Subcutaneous adipose tissue (tissue), 4 donors: Measurements from ENCODE around the gene KIF7. TPM values are rescaled to one million over a fixed set of nuclear protein-coding genes. Genes with fewer than 3 reads are reported as not detected.

Source experiments
- CTCF ChIP-seq: fragments of 450-650 bp; IDR thresholded peaks from one replicate; pipeline ENCODE4 v1.5.1; 2016; ENCODE audit warnings: low read depth, mild to moderate bottlenecking, control low read depth, antibody characterized with exemption, moderate library complexity
- total RNA-seq, 4 donors: library from RNA; depleted of rRNA; stranded (reverse); fragments of >200 nt; gene quantifications; one replicate each; pipeline ENCODE4 v1.1.0, GENCODE V29; 2016

KIF7 gene
- total RNA-seq, 4 donors from 2014 or later, result 9.0 to 10.0 (median 9.3) TPM

- no peak for TF ChIP-seq CTCF
Observed at GRCh38 chr15:89611317-89611716, 44.0 kb downstream of the KIF7 start.

GRCh38 chr15:89599021-89599420, 56.2 kb downstream of the KIF7 start:
- no peak for TF ChIP-seq CTCF

GRCh38 chr15:89593018-89593417, 62.2 kb downstream of the KIF7 start:
- TF ChIP-seq CTCF, result no peak

- TF ChIP-seq CTCF, result no peak
Observed at GRCh38 chr15:89591834-89592233, 63.4 kb downstream of the KIF7 start.

- no peak for TF ChIP-seq CTCF
Observed at GRCh38 chr15:89587955-89588354, 67.3 kb downstream of the KIF7 start.

GRCh38 chr15:89586651-89587050, 68.6 kb downstream of the KIF7 start:
- TF ChIP-seq CTCF, result no peak

GRCh38 chr15:89578146-89578545, 77.1 kb downstream of the KIF7 start:
- TF ChIP-seq CTCF, result no peak

Other genes with a start within 250 kb of the KIF7 start
- 1 to 10 TPM in 1 of 4 donors, under 1 TPM in 1, not detected in 2; 0.82 to 1.9 TPM for gene RHCG, start 158.9 kb downstream of the KIF7 start, total RNA-seq
- under 1 TPM in 3 of 4 donors, not detected in 1; 0.22 to 0.51 (median 0.38) TPM for gene TICRR, start 80.0 kb downstream of the KIF7 start, total RNA-seq
- 1,000 to 10,000 TPM in 3 of 4 donors, 100 to 1,000 TPM in 1; 722 to 3,387 (median 1,779) TPM for gene PLIN1, start 23.9 kb upstream of the KIF7 start, total RNA-seq
- 10 to 100 TPM; 41.4 to 80.3 (median 51.5) TPM for gene PEX11A, start 35.3 kb upstream of the KIF7 start, total RNA-seq
- gene WDR93, start 35.3 kb upstream of the KIF7 start, total RNA-seq, result 1 to 10 TPM in 1 of 4 donors, under 1 TPM in 2, not detected in 1; 0.57 to 1.8 (median 0.85) TPM
- gene MESP1, start 95.8 kb upstream of the KIF7 start, total RNA-seq, result 10 to 100 TPM in 3 of 4 donors, 1 to 10 TPM in 1; 6.0 to 39.7 (median 10.6) TPM
- gene MESP2, start 120.9 kb upstream of the KIF7 start, total RNA-seq, result under 1 TPM in 2 of 4 donors, not detected in 2; 0.34 to 0.57 TPM
- gene ANPEP, start 159.4 kb upstream of the KIF7 start, total RNA-seq, result 100 to 1,000 TPM in 2 of 4 donors, 10 to 100 TPM in 2; 70.4 to 140 (median 105) TPM
- 10 to 100 TPM; 54.4 to 86.9 (median 66.9) TPM for gene AP3S2, start 238.5 kb upstream of the KIF7 start, total RNA-seq